NT2/D1 (cell line): ENCODE results near the gene TSEN2.
"Not testable (repeated sequence)": the region's sequence is repeated elsewhere in the genome, so short reads cannot be mapped to it uniquely, and the experiment has no call there.

ENCODE experiments used
- DNase-seq: peaks from one replicate; pipeline ENCODE4 v3.0.0-alpha.2; 2011; ENCODE audit warnings: low read depth, low spot score
- H3K27me3 ChIP-seq: 2 replicates; pipeline ENCODE4 v1.6.0; 2011; ENCODE audit warnings: mild to moderate bottlenecking; ENCODE audit not compliant: insufficient read length, insufficient read depth
- H3K36me3 ChIP-seq: 2 replicates; pipeline ENCODE4 v1.6.1; 2011; ENCODE audit warnings: mild to moderate bottlenecking, low read length, mixed read lengths; ENCODE audit not compliant: insufficient read depth, insufficient read length
- H3K4me1 ChIP-seq: 2 replicates; pipeline ENCODE4 v1.5.1; 2011; ENCODE audit not compliant: insufficient read depth, insufficient read length
- H3K4me3 ChIP-seq: 2 replicates; pipeline ENCODE4 v1.5.1; 2011; ENCODE audit warnings: low read depth; ENCODE audit not compliant: insufficient read length
- H3K9ac ChIP-seq: 2 replicates; pipeline ENCODE4 v1.6.0; 2011; ENCODE audit warnings: low read depth; ENCODE audit not compliant: insufficient read length
- H3K9me3 ChIP-seq: 2 replicates; pipeline ENCODE4 v1.5.1; 2011; ENCODE audit warnings: mild to moderate bottlenecking, low read length; ENCODE audit not compliant: insufficient read depth
- SUZ12 ChIP-seq: IDR thresholded peaks from 2 replicates; pipeline ENCODE4 v1.6.1; 2011; ENCODE audit not compliant: insufficient read length, insufficient read depth; ENCODE audit errors: extremely low read depth
- YY1 ChIP-seq: IDR thresholded peaks from 2 replicates; pipeline ENCODE4 v1.6.1; 2011; ENCODE audit not compliant: insufficient read length, insufficient read depth
- ZNF274 ChIP-seq: IDR thresholded peaks from 2 replicates; pipeline ENCODE4 v1.6.1; 2011; ENCODE audit warnings: mild to moderate bottlenecking, low read depth, low read length

The TSEN2 gene

DNA sequence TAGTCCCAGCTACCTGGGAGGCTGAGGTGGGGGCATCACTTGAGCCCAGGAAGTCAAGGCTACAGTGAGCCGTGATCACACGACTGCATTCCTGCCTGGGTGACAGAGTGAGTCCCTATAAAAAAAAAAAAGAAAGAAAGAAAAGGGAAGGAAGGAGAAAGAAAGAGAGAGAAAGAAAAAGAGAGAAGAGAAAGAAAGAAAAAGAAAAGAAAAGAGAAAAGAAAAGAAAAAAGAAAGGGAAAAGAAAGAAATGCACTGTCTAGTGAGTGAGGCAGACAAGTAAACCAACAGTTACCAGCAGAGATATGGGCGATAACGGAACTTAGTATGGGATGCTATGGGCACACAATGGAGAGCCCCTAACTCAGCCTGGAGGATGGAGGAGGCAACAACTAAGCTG lies 37.2 kb upstream of the TSEN2 start:
- TF ChIP-seq ZNF274 (no peak), YY1 (no peak), SUZ12 (no peak)
- H3K36me3 ChIP-seq: no peaks in the 10 kb centered on the region
- no peak for DNase-seq
- H3K9me3 ChIP-seq: no peaks in the 10 kb centered on the region
- H3K9ac ChIP-seq: no peak overlapping the region
- H3K4me3 ChIP-seq: no peak overlapping the region
- H3K27me3 ChIP-seq: peaks cover 8% of the 10 kb centered on the region
- no peaks in the 10 kb centered on the region for H3K4me1 ChIP-seq

DNA sequence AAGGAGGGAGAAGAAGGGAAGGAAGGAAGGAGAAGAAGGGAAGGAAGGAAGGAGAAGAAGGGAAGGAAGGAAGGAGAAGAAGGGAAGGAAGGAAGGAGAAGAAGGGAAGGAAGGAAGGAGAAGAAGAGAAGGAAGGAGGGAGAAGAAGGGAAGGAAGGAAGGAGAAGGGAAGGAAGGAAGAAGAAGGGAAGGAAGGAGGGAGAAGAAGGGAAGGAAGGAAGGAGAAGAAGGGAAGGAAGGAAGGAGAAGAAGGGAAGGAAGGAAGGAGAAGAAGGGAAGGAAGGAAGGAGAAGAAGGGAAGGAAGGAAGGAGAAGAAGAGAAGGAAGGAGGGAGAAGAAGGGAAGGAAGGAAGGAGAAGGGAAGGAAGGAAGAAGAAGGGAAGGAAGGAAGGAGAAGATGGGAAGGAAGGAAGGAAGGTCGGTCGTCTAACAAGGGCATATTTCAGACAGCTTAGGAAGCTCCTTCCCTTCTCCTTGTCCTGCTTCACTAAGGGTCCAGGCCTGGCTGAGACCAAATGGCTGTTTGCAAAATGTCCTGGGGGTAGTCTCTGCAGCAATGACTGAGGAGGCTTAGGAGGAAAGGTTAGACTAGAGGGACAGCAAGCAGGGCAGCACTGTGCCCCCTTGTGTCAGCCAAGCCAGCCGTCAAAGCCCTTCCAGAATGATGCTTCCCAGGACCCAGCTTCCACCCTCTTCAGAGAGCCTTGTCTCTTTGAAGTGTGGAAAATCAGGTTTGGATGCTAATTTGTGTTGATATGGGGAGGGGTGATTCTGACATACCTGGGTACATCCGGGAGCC lies 35.7 kb upstream of the TSEN2 start:
- not testable (repeated sequence) for H3K9me3 ChIP-seq, H3K36me3 ChIP-seq, H3K9ac ChIP-seq, H3K27me3 ChIP-seq, DNase-seq, H3K4me1 ChIP-seq, H3K4me3 ChIP-seq

DNA sequence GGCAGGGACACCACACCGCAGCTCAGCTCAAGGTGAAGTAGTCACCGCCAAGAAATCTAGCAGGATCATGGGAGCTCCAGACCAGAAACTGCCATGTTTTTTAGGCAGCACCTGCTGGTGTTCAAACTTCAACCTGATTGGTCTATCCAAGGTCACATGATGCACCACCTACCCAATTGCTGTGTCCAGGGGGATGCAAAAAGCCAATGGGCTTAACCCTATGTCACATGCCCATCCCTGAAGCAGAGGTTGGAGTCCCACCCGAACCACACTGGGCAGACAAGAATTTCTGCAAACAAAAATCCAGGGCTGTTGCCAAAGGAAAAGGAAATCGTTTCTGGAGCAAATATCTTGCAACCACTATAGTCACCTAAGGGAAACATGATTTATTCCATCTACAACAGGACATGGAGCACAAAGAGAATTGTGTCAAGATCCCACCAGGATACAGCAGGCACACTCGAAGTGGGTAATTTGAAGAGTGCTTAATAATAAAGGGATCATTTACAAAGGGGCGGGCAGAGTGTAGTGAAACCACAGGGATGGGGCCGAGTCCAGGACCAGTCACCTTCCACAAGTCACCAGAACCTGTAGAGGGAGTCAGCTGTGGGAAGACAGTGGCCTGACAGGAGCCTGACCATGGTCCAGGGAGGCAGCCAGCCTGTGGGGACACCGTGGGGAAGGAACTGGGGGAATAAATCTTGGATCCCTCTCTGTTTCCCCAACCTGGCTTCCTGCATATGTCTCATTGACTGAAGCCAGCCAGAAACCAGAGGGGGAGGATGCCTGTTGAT lies 34.2 kb upstream of the TSEN2 start:
- Histone ChIP-seq H3K9me3 (no peaks in the 10 kb centered on the region), H3K4me1 (no peaks in the 10 kb centered on the region), H3K9ac (no peak overlapping the region), H3K27me3 (peaks cover 5% of the 10 kb centered on the region), H3K4me3 (no peak overlapping the region), H3K36me3 (no peaks in the 10 kb centered on the region)
- TF ChIP-seq SUZ12 (no peak), ZNF274 (no peak), YY1 (no peak)
- no peak for DNase-seq

DNA sequence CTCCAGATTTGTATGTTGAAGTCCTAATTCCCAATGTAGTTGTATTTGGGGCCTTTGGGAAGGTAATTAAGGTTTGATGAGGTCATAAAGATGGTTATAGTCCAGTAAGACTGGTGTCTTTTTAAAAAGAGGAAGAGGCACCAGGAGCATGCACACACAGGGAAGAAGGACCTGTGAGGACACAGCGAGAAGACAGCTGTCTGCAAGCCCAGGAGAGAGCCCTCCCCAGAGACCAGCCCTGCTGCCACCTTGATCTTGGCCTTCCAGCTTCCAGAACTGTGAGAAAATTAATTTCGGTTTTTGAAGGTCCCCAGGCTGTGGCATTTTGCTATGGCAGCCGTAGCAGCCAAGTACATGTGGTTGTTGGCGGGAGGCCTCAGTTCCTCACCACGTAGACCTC lies 32.8 kb upstream of the TSEN2 start:
- Histone ChIP-seq H3K27me3 (peaks cover 5% of the 10 kb centered on the region), H3K4me1 (no peaks in the 10 kb centered on the region), H3K36me3 (no peaks in the 10 kb centered on the region), H3K4me3 (no peak overlapping the region), H3K9me3 (no peaks in the 10 kb centered on the region), H3K9ac (no peak overlapping the region)
- no peak for TF ChIP-seq YY1
- no peak for TF ChIP-seq SUZ12
- TF ChIP-seq ZNF274: no peak
- no peak for DNase-seq

DNA sequence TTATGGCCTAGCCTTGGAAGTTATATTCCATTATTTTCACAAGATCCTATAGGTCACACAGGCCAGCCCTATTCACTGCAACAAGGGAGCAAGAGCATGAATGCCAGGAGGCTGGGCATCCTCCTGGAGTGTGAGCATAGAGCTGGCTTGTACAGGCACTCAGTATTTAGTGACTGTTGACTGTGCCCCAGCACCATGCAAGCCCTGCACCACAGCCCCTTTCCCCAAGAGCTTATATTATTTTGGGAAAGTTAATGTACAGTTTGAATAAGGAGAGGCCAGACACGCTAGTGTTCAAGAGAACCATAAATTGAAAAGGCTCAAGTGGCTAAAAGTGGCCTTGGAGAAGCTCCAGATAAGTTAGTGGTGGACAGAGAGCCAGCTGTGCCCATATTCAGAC lies 32.3 kb upstream of the TSEN2 start:
- Histone ChIP-seq H3K9me3 (no peaks in the 10 kb centered on the region), H3K9ac (no peak overlapping the region), H3K4me1 (no peaks in the 10 kb centered on the region), H3K36me3 (no peaks in the 10 kb centered on the region), H3K27me3 (peaks cover 5% of the 10 kb centered on the region), H3K4me3 (no peak overlapping the region)
- no peak for DNase-seq
- TF ChIP-seq ZNF274 (no peak), SUZ12 (no peak), YY1 (no peak)

DNA sequence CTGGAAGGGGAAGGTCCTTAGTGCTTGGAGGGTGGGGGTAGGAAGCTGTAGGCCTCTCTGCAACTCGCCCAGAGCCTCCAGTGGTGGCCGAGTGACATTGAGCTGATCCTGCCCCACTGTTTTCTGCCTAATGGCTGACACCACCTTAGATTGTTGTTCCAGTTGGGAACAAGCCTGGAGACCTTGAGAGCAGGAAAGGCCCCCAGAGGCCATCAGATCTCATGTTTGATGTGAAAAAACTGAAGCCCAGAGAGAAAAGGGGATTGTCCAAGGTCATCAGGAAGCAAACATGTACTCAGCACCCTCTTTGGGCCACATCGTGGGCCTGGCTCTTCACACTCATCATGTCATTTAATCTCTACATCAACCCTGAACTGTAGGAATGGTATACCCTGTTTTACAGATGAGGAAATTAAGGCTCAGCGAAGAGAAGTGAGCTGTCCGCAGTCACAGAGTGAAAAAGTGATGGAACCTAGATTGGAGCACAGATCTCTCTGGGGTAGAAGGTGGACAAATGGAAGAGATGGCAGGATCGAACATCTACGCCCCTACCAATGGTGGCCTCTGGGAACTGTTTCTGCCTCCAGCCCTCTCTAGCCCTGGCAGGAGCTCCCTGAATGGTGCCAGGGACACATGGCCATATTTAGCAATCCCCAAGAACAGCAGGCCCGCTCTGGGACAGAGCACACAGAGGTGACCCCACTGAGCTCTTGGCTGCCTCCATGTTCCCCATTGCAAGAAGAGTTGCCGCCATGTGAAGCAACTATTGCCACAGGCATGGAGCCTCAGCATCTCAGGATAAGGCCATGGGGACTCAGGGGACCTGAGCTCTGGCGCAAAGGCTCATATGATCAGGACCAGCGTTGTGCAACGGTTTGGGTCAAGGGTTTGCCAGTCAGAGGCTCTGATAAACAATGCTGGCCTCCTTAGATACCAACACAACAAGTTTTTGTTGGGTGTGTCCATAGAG lies 31.6 kb upstream of the TSEN2 start:
- H3K36me3 ChIP-seq: no peaks in the 10 kb centered on the region
- no peaks in the 10 kb centered on the region for H3K9me3 ChIP-seq
- no peak for DNase-seq
- TF ChIP-seq SUZ12: no peak
- TF ChIP-seq ZNF274: no peak
- no peak for TF ChIP-seq YY1
- peaks cover 5% of the 10 kb centered on the region for H3K27me3 ChIP-seq
- H3K4me1 ChIP-seq: no peaks in the 10 kb centered on the region
- H3K9ac ChIP-seq: no peak overlapping the region
- H3K4me3 ChIP-seq: no peak overlapping the region
